ENCODE measurements around the gene LIN28B.

The LIN28B gene

GRCh38 chr6:105113422-105113821 is 156.5 kb downstream of the LIN28B start:
- no peak for DNase-seq

GRCh38 chr6:105116150-105116549 is 159.2 kb downstream of the LIN28B start:
- DNase-seq, result no peak

GRCh38 chr6:105120570-105120969 is 163.7 kb downstream of the LIN28B start:
- DNase-seq, result no peak

GRCh38 chr6:105121981-105122380 is 165.1 kb downstream of the LIN28B start:
- no peak for DNase-seq

GRCh38 chr6:105122717-105123116 is 165.8 kb downstream of the LIN28B start:
- DNase-seq, result no peak
